Measurements from ENCODE around the gene SPTBN2. TPM values are rescaled to one million over a fixed set of nuclear protein-coding genes. Genes with fewer than 3 reads are reported as not detected.

The SPTBN2 gene
- total and polyA plus RNA-seq, 2 donors from 2014 or later: 64.9 to 69.8 TPM

DNA sequence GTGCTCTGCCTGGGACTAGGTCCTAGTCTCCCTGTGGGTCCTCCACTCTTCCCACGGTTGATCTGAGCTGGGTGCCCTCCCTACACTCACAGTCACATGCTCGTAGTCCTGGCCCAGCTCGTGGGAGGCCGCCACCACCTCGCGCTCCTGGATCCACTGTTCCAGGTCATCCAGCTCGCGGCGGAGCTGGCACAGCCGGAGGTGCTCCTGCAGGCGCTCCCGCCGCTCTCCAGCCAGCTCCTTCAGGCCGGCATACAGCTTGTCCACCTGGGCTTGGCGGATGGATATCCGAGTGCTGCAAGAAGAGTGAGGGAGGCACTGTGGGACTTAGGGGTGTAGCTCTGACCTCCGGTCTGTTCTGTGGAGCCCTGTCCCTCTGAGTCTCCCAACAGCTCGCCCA is 36.6 kb downstream of the SPTBN2 start:
- TF ChIP-seq, protein P1, sequence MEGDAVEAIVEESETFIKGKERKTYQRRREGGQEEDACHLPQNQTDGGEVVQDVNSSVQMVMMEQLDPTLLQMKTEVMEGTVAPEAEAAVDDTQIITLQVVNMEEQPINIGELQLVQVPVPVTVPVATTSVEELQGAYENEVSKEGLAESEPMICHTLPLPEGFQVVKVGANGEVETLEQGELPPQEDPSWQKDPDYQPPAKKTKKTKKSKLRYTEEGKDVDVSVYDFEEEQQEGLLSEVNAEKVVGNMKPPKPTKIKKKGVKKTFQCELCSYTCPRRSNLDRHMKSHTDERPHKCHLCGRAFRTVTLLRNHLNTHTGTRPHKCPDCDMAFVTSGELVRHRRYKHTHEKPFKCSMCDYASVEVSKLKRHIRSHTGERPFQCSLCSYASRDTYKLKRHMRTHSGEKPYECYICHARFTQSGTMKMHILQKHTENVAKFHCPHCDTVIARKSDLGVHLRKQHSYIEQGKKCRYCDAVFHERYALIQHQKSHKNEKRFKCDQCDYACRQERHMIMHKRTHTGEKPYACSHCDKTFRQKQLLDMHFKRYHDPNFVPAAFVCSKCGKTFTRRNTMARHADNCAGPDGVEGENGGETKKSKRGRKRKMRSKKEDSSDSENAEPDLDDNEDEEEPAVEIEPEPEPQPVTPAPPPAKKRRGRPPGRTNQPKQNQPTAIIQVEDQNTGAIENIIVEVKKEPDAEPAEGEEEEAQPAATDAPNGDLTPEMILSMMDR (IDR thresholded peaks at IDR 0.05; ENCODE audit: borderline replicate concordance, extremely low read depth, insufficient read depth): no peak
- Histone ChIP-seq H3K4me3 (ENCODE audit: low read length in 3 of 3) (no peak overlapping the region), H3K9ac (ENCODE audit: low read length in 3 of 3) (no peak overlapping the region), H3K4me1 (ENCODE audit: control insufficient read depth in 2 of 3, insufficient read depth in 2 of 3, low read depth in 1 of 3, low read length in 3 of 3) (no peaks in the 10 kb centered on the region), H3K9me3 (ENCODE audit: control insufficient read depth in 2 of 3, insufficient read depth in 1 of 3, low read length in 3 of 3) (no peaks in the 10 kb centered on the region), H3K27me3 (ENCODE audit: control insufficient read depth, insufficient read depth, low read length) (no peaks in the 10 kb centered on the region), H3K27ac (ENCODE audit: low read depth in 2 of 2, low read length in 2 of 2) (no peak overlapping the region), H3K36me3 (ENCODE audit: control insufficient read depth in 2 of 3, insufficient read depth in 3 of 3, low read length in 3 of 3) (peaks cover 0 to 10% (median 4%) of the 10 kb centered on the region in 3 donors)
- intact Hi-C loops (cut with DNase I): loop anchor here (5.0 kb wide), 1 partner anchor 140 kb away; no protein-coding TSS in a partner anchor
- DNase-seq (peak in 1 of 5 donors; percentile 65), FAIRE-seq (no peak)

DNA sequence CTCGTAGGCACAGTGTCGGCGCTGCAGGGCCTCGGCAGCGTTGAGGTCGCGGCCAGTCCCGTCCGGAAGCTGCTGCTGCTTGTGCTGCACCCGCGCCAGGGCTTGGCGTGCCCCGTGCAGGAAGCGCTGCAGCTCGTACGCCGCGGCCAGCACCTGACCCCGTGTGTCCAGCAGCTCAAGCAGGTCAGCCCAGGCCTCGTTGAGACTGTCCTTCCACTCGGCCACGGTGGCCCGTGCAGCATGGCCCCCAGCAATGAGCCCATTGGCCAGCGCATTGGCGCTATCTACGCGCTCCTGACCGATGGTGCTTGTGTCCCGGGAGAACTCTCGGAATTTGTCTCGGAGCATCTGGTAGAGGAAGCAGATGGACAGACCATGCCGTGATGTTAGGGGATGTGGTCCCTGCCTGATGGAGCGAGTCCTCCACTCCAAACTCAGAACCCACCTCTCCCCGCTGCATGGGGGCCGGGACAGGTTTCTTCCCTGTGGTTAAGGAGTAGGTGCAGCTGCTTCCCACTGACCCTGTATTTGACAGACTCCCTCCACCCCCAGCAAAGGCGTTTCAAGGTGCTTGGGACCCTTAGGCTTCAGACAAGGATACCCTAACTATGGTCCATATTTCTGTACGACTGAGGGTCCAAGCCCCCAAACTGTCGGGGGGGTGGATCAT is 37.6 kb downstream of the SPTBN2 start:
- TF ChIP-seq, protein P1 (IDR thresholded peaks at IDR 0.05; ENCODE audit: borderline replicate concordance, extremely low read depth, insufficient read depth): no peak
- FAIRE-seq (no peak), DNase-seq (no peak)
- Histone ChIP-seq H3K4me1 (ENCODE audit: control insufficient read depth in 2 of 3, insufficient read depth in 2 of 3, low read depth in 1 of 3, low read length in 3 of 3) (no peaks in the 10 kb centered on the region), H3K4me3 (ENCODE audit: low read length in 3 of 3) (no peak overlapping the region), H3K36me3 (ENCODE audit: control insufficient read depth in 2 of 3, insufficient read depth in 3 of 3, low read length in 3 of 3) (peaks cover 0 to 7% (median 4%) of the 10 kb centered on the region in 3 donors), H3K9me3 (ENCODE audit: control insufficient read depth in 2 of 3, insufficient read depth in 1 of 3, low read length in 3 of 3) (no peaks in the 10 kb centered on the region), H3K27me3 (ENCODE audit: control insufficient read depth, insufficient read depth, low read length) (no peaks in the 10 kb centered on the region), H3K27ac (ENCODE audit: low read depth in 2 of 2, low read length in 2 of 2) (no peak overlapping the region), H3K9ac (ENCODE audit: low read length in 3 of 3) (no peak overlapping the region)
- intact Hi-C loops (cut with DNase I): loop anchor here (5.0 kb wide), 1 partner anchor 141 kb away; no protein-coding TSS in a partner anchor

DNA sequence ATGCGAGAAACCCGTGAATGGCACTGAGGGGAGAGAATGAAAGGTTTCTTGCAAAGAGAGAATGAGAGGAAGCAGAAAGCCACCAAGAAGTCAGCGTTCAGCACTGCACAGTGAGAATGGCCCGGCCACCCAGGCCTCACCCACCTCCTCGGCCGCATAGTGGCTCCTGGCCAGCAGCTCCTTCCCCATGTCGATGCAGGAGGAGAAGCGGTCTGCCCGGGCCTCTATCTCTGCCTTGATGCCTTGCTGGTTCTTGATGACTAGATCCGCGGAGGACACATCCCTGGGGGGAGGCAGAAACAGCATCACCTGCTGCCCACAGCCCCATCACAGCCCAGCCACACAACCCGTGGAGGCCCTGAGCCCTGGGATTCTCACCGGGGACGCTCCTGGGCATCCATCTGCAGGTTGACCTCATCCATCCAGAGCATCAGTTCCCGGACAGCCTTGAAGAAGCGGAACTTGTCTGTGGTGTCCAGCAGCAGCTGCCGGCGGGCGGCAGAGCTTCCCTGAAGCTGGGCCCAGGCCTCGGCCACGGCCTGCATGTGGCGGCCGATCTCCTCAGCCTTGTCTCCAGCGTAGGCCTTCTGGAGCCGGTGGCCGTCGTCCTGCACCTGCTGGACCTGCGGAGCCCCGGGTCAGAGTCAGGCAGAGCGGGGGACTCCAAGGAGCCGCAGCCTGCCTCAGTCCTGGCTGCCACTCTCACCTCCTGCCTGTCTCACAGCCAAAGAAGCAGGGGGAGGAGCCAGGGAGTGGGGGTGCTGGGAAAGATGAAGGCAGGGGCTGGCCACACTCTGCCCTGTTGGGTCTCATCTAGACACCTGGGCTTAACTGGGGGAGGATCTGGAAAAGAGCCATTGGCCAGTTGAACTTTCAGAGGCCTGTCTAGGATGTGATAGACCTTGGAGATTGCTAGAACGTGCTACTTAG is 39.1 kb downstream of the SPTBN2 start:
- H3K9me3 ChIP-seq (ENCODE audit: control insufficient read depth in 2 of 3, insufficient read depth in 1 of 3, low read length in 3 of 3): no peaks in the 10 kb centered on the region
- TF ChIP-seq, protein P1 (IDR thresholded peaks at IDR 0.05; ENCODE audit: borderline replicate concordance, extremely low read depth, insufficient read depth): no peak
- H3K4me3 ChIP-seq (ENCODE audit: low read length in 3 of 3): no peak overlapping the region
- FAIRE-seq: no peak
- H3K27ac ChIP-seq (ENCODE audit: low read depth in 2 of 2, low read length in 2 of 2): no peak overlapping the region
- intact Hi-C loops (cut with DNase I): loop anchor here (5.0 to 10.0 kb wide), 2 partner anchors 142 to 285 kb away; no protein-coding TSS in a partner anchor
- H3K36me3 ChIP-seq (ENCODE audit: control insufficient read depth in 2 of 3, insufficient read depth in 3 of 3, low read length in 3 of 3): peaks cover 0 to 7% (median 4%) of the 10 kb centered on the region in 3 donors
- no peaks in the 10 kb centered on the region for H3K27me3 ChIP-seq (ENCODE audit: control insufficient read depth, insufficient read depth, low read length)
- H3K4me1 ChIP-seq (ENCODE audit: control insufficient read depth in 2 of 3, insufficient read depth in 2 of 3, low read depth in 1 of 3, low read length in 3 of 3): no peaks in the 10 kb centered on the region
- no peak for DNase-seq
- H3K9ac ChIP-seq (ENCODE audit: low read length in 3 of 3): no peak overlapping the region
